ENCODE measurements around the gene DEPDC1B. TPM values are rescaled to one million over a fixed set of nuclear protein-coding genes. Genes with fewer than 3 reads are reported as not detected.

Gene DEPDC1B
- total RNA-seq, 1 experiment from 2014 or later: 22.2 TPM

DNA sequence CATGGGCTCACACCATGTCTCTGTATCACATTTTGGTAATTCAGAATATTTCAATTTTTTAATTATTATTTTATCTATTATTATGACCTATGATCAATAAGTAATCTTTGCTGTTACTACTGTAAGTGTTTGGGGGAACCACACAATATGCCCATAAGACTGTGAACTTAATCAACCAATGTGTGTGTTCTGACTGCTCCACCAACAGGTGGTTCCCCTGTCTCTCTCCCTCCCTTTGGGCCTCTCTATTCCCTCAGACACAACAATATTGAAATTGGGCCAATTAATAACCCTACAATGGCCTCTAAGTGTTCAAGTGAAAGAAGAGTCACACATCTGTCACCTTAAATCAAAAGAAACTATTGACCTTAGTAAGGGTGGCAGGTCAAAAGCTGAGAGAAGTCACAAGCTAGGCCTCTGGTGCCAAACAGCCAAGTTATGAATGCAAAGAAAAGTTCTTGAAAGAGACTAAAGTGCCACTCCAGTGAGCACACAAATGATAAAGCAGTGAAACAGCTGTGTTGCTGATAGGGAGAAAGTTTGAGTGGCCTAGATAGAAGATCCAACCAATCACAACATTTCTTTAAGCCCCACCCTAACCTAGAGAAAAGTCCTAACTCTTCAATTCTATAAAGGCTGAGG is 88.7 kb downstream of the DEPDC1B start:
- no TSS peak for BruUV-seq (replicated peaks)
- no peak overlapping the region for H3K27ac ChIP-seq (ENCODE audit: low read length)
- TF ChIP-seq TCF7L2 (IDR thresholded peaks at IDR 0.05; ENCODE audit: low read depth, low read length) (no peak), SIN3A (IDR thresholded peaks at IDR 0.05; ENCODE audit: borderline replicate concordance, insufficient read depth, low read depth, low read length) (no peak), POLR2AphosphoS5 (IDR thresholded peaks at IDR 0.05; ENCODE audit: low read depth, low read length) (no peak)
- TF ChIP-seq, protein P1, sequence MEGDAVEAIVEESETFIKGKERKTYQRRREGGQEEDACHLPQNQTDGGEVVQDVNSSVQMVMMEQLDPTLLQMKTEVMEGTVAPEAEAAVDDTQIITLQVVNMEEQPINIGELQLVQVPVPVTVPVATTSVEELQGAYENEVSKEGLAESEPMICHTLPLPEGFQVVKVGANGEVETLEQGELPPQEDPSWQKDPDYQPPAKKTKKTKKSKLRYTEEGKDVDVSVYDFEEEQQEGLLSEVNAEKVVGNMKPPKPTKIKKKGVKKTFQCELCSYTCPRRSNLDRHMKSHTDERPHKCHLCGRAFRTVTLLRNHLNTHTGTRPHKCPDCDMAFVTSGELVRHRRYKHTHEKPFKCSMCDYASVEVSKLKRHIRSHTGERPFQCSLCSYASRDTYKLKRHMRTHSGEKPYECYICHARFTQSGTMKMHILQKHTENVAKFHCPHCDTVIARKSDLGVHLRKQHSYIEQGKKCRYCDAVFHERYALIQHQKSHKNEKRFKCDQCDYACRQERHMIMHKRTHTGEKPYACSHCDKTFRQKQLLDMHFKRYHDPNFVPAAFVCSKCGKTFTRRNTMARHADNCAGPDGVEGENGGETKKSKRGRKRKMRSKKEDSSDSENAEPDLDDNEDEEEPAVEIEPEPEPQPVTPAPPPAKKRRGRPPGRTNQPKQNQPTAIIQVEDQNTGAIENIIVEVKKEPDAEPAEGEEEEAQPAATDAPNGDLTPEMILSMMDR (IDR thresholded peaks at IDR 0.05): no peak
- TF ChIP-seq, protein P2, sequence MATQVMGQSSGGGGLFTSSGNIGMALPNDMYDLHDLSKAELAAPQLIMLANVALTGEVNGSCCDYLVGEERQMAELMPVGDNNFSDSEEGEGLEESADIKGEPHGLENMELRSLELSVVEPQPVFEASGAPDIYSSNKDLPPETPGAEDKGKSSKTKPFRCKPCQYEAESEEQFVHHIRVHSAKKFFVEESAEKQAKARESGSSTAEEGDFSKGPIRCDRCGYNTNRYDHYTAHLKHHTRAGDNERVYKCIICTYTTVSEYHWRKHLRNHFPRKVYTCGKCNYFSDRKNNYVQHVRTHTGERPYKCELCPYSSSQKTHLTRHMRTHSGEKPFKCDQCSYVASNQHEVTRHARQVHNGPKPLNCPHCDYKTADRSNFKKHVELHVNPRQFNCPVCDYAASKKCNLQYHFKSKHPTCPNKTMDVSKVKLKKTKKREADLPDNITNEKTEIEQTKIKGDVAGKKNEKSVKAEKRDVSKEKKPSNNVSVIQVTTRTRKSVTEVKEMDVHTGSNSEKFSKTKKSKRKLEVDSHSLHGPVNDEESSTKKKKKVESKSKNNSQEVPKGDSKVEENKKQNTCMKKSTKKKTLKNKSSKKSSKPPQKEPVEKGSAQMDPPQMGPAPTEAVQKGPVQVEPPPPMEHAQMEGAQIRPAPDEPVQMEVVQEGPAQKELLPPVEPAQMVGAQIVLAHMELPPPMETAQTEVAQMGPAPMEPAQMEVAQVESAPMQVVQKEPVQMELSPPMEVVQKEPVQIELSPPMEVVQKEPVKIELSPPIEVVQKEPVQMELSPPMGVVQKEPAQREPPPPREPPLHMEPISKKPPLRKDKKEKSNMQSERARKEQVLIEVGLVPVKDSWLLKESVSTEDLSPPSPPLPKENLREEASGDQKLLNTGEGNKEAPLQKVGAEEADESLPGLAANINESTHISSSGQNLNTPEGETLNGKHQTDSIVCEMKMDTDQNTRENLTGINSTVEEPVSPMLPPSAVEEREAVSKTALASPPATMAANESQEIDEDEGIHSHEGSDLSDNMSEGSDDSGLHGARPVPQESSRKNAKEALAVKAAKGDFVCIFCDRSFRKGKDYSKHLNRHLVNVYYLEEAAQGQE (IDR thresholded peaks at IDR 0.05; ENCODE audit: insufficient read depth in 1 of 2, low read depth in 2 of 2, low read length in 1 of 2): no peak
- H3K4me3 ChIP-seq (ENCODE audit: low read depth in 2 of 2, low read length in 2 of 2): no peak overlapping the region
- in situ Hi-C loops (cut with HindIII; ENCODE audit: low pct_unique_long_range_greater_than_20kb, low sequenced_read_pairs) (no loop called here), intact Hi-C loops (cut with micrococcal nuclease; ENCODE audit: unreplicated experiment) (no loop called here)
- H3K9me3 ChIP-seq (ENCODE audit: control insufficient read depth, insufficient read depth, low read depth, low read length): no peaks in the 10 kb centered on the region
- DNase-seq (ENCODE audit: low read depth, low spot score) (no peak), ATAC-seq (no peak)
- no peaks in the 10 kb centered on the region for H3K36me3 ChIP-seq (ENCODE audit: control insufficient read depth, insufficient read depth, low read length)
- ChIA-PET POLR2A (no interaction called here), CTCF (no interaction called here)
- H3K4me1 ChIP-seq (ENCODE audit: control insufficient read depth, insufficient read depth, low read length): no peaks in the 10 kb centered on the region
- H3K27me3 ChIP-seq (ENCODE audit: control insufficient read depth, insufficient read depth, low read length): no peaks in the 10 kb centered on the region

DNA sequence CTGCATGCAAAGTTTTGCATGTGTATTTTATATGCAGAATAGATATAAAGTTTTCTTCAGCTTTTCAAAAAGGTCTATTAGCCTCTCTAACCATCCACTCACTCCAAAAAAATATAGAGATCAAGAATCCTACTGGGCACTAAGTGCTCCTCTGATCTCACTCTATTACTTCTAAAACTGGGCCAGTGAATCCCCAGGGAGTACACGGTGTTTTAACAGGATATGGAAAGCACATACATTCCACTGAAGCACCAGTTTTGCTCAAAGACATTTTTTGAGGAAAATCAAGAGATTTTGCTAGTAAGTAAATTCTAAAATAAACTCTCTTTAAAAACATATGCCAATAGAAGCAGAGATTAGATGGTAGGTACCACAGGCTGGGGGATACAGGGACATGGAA is 95.2 kb downstream of the DEPDC1B start:
- no peak for DNase-seq (ENCODE audit: low read depth, low spot score)

More for the DNA sequence above, 95.2 kb downstream of the DEPDC1B start:
- intact Hi-C loops (cut with micrococcal nuclease; ENCODE audit: unreplicated experiment): no loop called here
- ATAC-seq: no peak
- TF ChIP-seq SIN3A (IDR thresholded peaks at IDR 0.05; ENCODE audit: borderline replicate concordance, insufficient read depth, low read depth, low read length) (no peak), TCF7L2 (IDR thresholded peaks at IDR 0.05; ENCODE audit: low read depth, low read length) (no peak), POLR2AphosphoS5 (IDR thresholded peaks at IDR 0.05; ENCODE audit: low read depth, low read length) (no peak)
- TF ChIP-seq, protein P1 (IDR thresholded peaks at IDR 0.05): no peak
- TF ChIP-seq, protein P2 (IDR thresholded peaks at IDR 0.05; ENCODE audit: insufficient read depth in 1 of 2, low read depth in 2 of 2, low read length in 1 of 2): no peak
- BruUV-seq (replicated peaks): no TSS peak
- no peak overlapping the region for H3K27ac ChIP-seq (ENCODE audit: low read length)
- H3K9me3 ChIP-seq (ENCODE audit: control insufficient read depth, insufficient read depth, low read depth, low read length): no peaks in the 10 kb centered on the region
- no peaks in the 10 kb centered on the region for H3K36me3 ChIP-seq (ENCODE audit: control insufficient read depth, insufficient read depth, low read length)
- in situ Hi-C loops (cut with HindIII; ENCODE audit: low pct_unique_long_range_greater_than_20kb, low sequenced_read_pairs): no loop called here
- POLR2A ChIA-PET: no interaction called here
- no peaks in the 10 kb centered on the region for H3K27me3 ChIP-seq (ENCODE audit: control insufficient read depth, insufficient read depth, low read length)
- no peaks in the 10 kb centered on the region for H3K4me1 ChIP-seq (ENCODE audit: control insufficient read depth, insufficient read depth, low read length)
- H3K4me3 ChIP-seq (ENCODE audit: low read depth in 2 of 2, low read length in 2 of 2): no peak overlapping the region
- CTCF ChIA-PET: no interaction called here
